ENCODE measurements around the gene BMP7.

- TF ChIP-seq CTCF (conservative IDR thresholded peaks at IDR 0.05; ENCODE audit: low read depth in 2 of 2) (no peak), POLR2AphosphoS5 (IDR thresholded peaks at IDR 0.05; ENCODE audit: low read depth) (no peak), EZH2 (IDR thresholded peaks at IDR 0.05; ENCODE audit: low read depth, unreplicated experiment) (no peak), CREB1 (CRISPR knock-in tag; IDR thresholded peaks at IDR 0.05; ENCODE audit: low read depth) (no peak), EZH2phosphoT487 (IDR thresholded peaks at IDR 0.05; ENCODE audit: unreplicated experiment) (no peak), ETS1 (IDR thresholded peaks at IDR 0.05) (no peak), JUNB (IDR thresholded peaks at IDR 0.05; ENCODE audit: unreplicated experiment) (no peak), NANOG (IDR thresholded peaks at IDR 0.05; ENCODE audit: borderline replicate concordance) (no peak), ZNF331 (CRISPR knock-in tag; IDR thresholded peaks at IDR 0.05; ENCODE audit: low read depth) (no peak), REST (IDR thresholded peaks at IDR 0.05; ENCODE audit: unreplicated experiment) (no peak), STAT1 (IDR thresholded peaks at IDR 0.05; ENCODE audit: unreplicated experiment) (no peak)
These were observed 24.0 kb downstream of the BMP7 start for GRCh38 chr20:57242414-57242813.

All from GM23338 (cell line).